ENCODE measurements around the gene LYG1.
"Not testable (repeated sequence)": the region's sequence is repeated elsewhere in the genome, so short reads cannot be mapped to it uniquely, and the experiment has no call there.

DNA sequence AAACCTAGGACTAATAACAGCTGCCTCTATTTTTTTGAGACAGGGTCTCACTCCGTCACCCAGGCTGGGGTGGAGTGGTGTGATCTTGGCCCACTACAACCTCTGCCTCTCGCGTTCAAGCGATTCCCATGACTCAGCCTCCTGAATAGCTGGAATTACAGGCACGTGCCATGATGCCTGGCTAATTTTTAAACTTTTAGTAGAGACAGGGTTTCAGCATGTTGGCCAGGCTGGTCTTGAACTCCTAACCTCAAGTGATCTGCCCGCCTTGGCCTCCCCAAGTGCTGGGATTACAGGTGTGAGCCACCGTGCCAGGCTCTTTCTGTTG lies 16.8 kb upstream of the LYG1 start:
- not testable (repeated sequence) for TF ChIP-seq CTCF (conservative IDR thresholded peaks at IDR 0.05; ENCODE audit: low read depth, low read length); RCOR1 (IDR thresholded peaks at IDR 0.05; ENCODE audit: insufficient replicate concordance, low read length); RAD21 (IDR thresholded peaks at IDR 0.05; ENCODE audit: low read length)

Measured in IMR-90 (cell line).